Prostate gland (tissue), 2 donors: ENCODE measurements around the gene LTN1. TPM values are rescaled to one million over a fixed set of nuclear protein-coding genes. Genes with fewer than 3 reads are reported as not detected.

Source experiments
- DNase-seq: peaks from one replicate; pipeline ENCODE4 v3.0.0-alpha.2; 2019; ENCODE audit warnings: low spot score
- H3K27ac ChIP-seq, 2 donors: fragments of 200-600 bp; sonication (generic); 2 replicates each; pipeline ENCODE4 v1.5.1; 2017 to 2019
- H3K27me3 ChIP-seq: fragments of 200-600 bp; sonication (generic); replicated peaks from 2 replicates; pipeline ENCODE4 v1.5.1; 2019; ENCODE audit not compliant: insufficient read depth
- H3K36me3 ChIP-seq, 2 donors: fragments of 200-600 bp; sonication (generic); 1 replicate in 1 of 2; 2 replicates in 1 of 2; pipeline versions ENCODE4 v1.5.1 to v1.8.1; 2017 to 2019
- H3K4me1 ChIP-seq: fragments of 200-600 bp; sonication (generic); replicated peaks from 2 replicates; pipeline ENCODE4 v1.5.1; 2019
- H3K4me3 ChIP-seq, 2 donors: fragments of 200-600 bp; sonication (generic); 2 replicates each; pipeline ENCODE4 v1.5.1; 2017 to 2019
- H3K9me3 ChIP-seq: fragments of 200-600 bp; sonication (generic); 2 replicates; pipeline ENCODE4 v1.5.1; 2017
- POLR2A ChIP-seq: fragments of 450-650 bp; IDR thresholded peaks from one replicate; pipeline ENCODE4 v1.6.1; 2016; ENCODE audit warnings: antibody characterized with exemption, mild to moderate bottlenecking
- POLR2AphosphoS5 ChIP-seq: sonication (generic); formaldehyde crosslinking; IDR thresholded peaks from one replicate; pipeline ENCODE4 v1.6.1; 2017; ENCODE audit warnings: antibody characterized with exemption
- WGBS: methylation state at CpG from one replicate; pipeline ENCODE4 v1.1.5; 2018; 5-methylcytosine and 5-hydroxymethylcytosine counted together
- intact Hi-C: fragments of 100-400 bp; cut with DNase I; formaldehyde crosslinking; loops from one replicate; pipeline ENCODE4 v1.14.2; 2022
- total RNA-seq, 2 donors: library from RNA; depleted of rRNA; stranded (reverse); fragments of >200 nt; gene quantifications; one replicate each; pipeline ENCODE4 v1.1.0, GENCODE V29; 2016
- TF ChIP-seq, protein P1 (sequence below), 4 experiments: fragments of 200-600 bp in 2 of 4; fragments of 450-650 bp in 2 of 4; sonication (generic) in 2 of 4; IDR thresholded peaks; 1 replicate in 3 of 4; 2 replicates in 1 of 4; pipeline ENCODE4 v1.5.1; 2016 to 2019; ENCODE audit warnings: antibody characterized with exemption in 4 of 4, mild to moderate bottlenecking in 2 of 4, moderate library complexity in 2 of 4

LTN1 gene
- total RNA-seq, 2 donors from 2014 or later = 24.6 to 29.5 TPM

DNA sequence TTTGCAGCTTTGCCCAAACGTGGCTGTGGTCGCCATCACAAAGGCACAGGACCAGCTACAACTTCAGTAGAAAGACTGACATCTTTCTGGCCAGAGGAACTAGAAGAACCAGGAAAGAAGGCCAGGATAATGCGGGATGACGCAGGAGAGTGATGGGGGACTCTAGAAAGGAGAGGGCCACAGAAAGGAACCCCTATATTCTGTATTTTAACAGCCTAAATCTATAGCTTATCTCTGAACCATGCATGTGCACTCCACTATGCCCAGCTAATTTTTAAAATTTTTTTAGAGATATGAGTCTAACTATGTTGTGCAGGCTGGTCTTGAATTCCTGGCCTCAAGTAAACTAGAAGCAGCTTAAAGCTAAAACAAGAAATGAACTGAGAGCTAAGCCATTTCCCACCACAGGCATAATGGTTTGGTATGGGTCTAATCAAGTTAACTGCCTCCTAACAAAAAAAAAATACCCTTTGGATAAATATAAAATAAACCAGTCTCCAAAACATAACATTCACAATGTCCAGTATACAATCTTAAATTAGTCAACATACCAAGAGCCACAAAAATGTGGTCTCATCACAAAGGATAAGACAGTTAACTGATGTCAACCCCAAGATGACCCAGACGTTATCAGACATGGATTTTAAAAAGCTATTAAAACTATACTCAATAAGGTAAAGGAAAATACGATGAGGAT is 18.0 kb downstream of the LTN1 start:
- TF ChIP-seq POLR2AphosphoS5 = no peak
- TF ChIP-seq POLR2A = no peak
- TF ChIP-seq, protein P1, sequence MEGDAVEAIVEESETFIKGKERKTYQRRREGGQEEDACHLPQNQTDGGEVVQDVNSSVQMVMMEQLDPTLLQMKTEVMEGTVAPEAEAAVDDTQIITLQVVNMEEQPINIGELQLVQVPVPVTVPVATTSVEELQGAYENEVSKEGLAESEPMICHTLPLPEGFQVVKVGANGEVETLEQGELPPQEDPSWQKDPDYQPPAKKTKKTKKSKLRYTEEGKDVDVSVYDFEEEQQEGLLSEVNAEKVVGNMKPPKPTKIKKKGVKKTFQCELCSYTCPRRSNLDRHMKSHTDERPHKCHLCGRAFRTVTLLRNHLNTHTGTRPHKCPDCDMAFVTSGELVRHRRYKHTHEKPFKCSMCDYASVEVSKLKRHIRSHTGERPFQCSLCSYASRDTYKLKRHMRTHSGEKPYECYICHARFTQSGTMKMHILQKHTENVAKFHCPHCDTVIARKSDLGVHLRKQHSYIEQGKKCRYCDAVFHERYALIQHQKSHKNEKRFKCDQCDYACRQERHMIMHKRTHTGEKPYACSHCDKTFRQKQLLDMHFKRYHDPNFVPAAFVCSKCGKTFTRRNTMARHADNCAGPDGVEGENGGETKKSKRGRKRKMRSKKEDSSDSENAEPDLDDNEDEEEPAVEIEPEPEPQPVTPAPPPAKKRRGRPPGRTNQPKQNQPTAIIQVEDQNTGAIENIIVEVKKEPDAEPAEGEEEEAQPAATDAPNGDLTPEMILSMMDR (IDR thresholded peaks at IDR 0.05) = no peak
- intact Hi-C loops = no loop called here
- no peaks in the 10 kb centered on the region for H3K36me3 ChIP-seq
- no peaks in the 10 kb centered on the region for H3K4me1 ChIP-seq
- H3K9me3 ChIP-seq = no peaks in the 10 kb centered on the region
- no peak overlapping the region for H3K27ac ChIP-seq
- DNase-seq = no peak
- H3K4me3 ChIP-seq = no peak overlapping the region
- H3K27me3 ChIP-seq = no peaks in the 10 kb centered on the region
- 89% methylated on average over 6 of the region's 6 CpGs for WGBS

DNA sequence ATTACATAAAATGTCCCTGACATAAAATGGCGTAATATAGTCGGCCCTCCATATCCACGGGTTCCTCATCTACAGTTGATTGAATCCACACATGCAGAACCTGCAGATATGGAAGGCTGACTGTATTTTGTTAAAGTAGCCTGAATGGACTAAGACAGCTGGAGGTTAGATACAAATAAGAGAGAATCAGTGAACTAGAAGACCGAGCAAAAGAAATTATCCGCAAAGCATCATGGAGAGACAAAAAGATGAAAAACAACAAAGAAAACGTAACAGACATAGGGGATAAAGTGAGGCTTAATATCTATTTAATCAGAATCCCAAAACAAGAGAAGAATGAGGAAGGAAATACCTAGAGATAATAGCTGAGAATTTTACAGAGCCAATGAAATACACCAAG is 20.3 kb downstream of the LTN1 start:
- Histone ChIP-seq H3K27me3 (no peaks in the 10 kb centered on the region), H3K9me3 (no peaks in the 10 kb centered on the region), H3K4me3 (no peak overlapping the region), H3K4me1 (no peaks in the 10 kb centered on the region), H3K27ac (no peak overlapping the region), H3K36me3 (peaks cover under 1 to 2% of the 10 kb centered on the region in 2 donors)
- intact Hi-C loops = no loop called here
- no peak for DNase-seq
- TF ChIP-seq POLR2A (no peak), POLR2AphosphoS5 (no peak)
- TF ChIP-seq, protein P1 (IDR thresholded peaks at IDR 0.05) = no peak
- 86% methylated on average over 6 of the region's 6 CpGs for WGBS

DNA sequence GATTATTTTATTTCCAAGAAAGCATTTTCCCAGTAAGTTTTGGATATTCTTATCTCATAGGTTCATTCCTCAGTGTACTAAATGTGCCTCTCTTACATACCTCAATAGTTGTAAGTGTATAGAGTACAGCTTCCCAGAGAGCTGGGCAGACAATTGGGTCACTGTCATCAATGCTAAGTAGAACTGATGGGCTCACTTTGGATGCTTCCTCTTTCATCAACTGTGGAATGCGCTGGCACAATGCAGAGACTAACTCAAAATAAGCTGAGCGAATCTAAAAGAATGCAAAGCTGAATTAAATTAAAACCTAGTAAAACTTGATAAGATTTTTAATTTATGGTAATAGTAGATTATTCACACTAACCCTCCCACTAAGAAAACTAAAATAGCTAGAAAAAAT is 21.5 kb downstream of the LTN1 start:
- Histone ChIP-seq H3K4me3 (no peak overlapping the region), H3K36me3 (peaks cover 2 to 7% of the 10 kb centered on the region in 2 donors), H3K4me1 (no peaks in the 10 kb centered on the region), H3K27me3 (no peaks in the 10 kb centered on the region), H3K9me3 (no peaks in the 10 kb centered on the region), H3K27ac (no peak overlapping the region)
- intact Hi-C loops = no loop called here
- WGBS = 91% methylated on average over 2 of the region's 2 CpGs
- TF ChIP-seq, protein P1 (IDR thresholded peaks at IDR 0.05) = no peak
- TF ChIP-seq POLR2AphosphoS5 = no peak
- no peak for TF ChIP-seq POLR2A
- no peak for DNase-seq

DNA sequence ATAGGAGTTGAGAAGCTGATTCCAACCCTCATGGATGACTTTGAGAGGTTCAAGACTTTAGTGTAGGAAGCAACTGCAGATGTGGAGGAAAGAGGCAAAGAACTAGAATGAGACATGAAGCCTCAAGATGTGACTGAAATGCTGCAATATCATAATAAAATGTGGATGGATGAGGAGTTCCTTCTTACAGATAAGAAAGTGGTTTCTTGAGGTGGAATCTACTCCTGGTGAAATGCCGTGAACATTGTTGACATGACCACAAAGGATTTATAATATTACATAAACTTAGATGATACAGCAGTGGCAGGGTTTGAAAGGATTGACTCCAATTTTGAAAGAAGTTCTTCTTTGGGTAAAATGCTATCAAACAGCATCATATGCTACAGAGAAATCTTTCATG is 28.8 kb downstream of the LTN1 start:
- Histone ChIP-seq H3K27me3 (no peaks in the 10 kb centered on the region), H3K36me3 (peaks cover 0 to 7% of the 10 kb centered on the region in 2 donors), H3K4me1 (peaks cover 6% of the 10 kb centered on the region), H3K27ac (no peak overlapping the region), H3K9me3 (no peaks in the 10 kb centered on the region), H3K4me3 (no peak overlapping the region)
- WGBS = 93% methylated on average over 1 of the region's 1 CpG
- intact Hi-C loops = no loop called here
- DNase-seq = no peak
- TF ChIP-seq POLR2AphosphoS5 = no peak
- TF ChIP-seq, protein P1 (IDR thresholded peaks at IDR 0.05) = no peak
- TF ChIP-seq POLR2A = no peak

DNA sequence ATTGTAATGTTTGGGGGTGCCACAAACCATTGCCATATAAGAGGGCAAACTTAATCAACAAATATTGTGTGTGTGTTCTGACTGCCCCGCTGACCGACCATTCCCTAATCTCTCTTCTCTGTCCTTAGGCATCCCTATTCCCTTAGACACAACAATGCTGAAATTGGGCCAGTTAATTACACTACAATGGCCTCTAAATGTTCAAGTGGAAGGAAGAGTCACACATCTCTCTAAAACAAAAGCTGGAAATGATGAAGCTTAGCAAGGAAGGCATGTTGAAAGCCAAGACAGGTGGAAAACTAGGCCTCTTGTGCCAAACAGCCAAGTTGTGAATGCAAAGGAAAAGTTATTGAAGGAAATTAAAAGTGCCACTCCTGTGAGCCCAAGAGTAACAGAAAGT is 30.2 kb downstream of the LTN1 start:
- H3K9me3 ChIP-seq = no peaks in the 10 kb centered on the region
- TF ChIP-seq POLR2A (no peak), POLR2AphosphoS5 (no peak)
- TF ChIP-seq, protein P1 (IDR thresholded peaks at IDR 0.05) = no peak
- H3K27me3 ChIP-seq = no peaks in the 10 kb centered on the region
- peaks cover 6% of the 10 kb centered on the region for H3K4me1 ChIP-seq
- no peak for DNase-seq
- H3K27ac ChIP-seq = no peak overlapping the region
- WGBS = 68% methylated on average over 2 of the region's 2 CpGs
- peaks cover 0 to 7% of the 10 kb centered on the region in 2 donors for H3K36me3 ChIP-seq
- intact Hi-C loops = no loop called here
- H3K4me3 ChIP-seq = no peak overlapping the region
